Renal pelvis (tissue), 4 donors: ENCODE measurements around the gene CACNG6. TPM values are rescaled to one million over a fixed set of nuclear protein-coding genes. Genes with fewer than 3 reads are reported as not detected.

Source experiments
- DNase-seq: peaks from one replicate; pipeline ENCODE4 v3.0.0-alpha.2; 2013
- polyA plus RNA-seq, 3 donors: library from polyadenylated mRNA; unstranded; fragments of 120-200 nt; gene quantifications; one replicate each; pipeline ENCODE4 v1.2.1, GENCODE V29; 2013; ENCODE audit not compliant: insufficient read length in 3 of 3

Gene CACNG6
- polyA plus RNA-seq, 3 donors: 0.65 to 0.88 (median 0.73) TPM

DNA sequence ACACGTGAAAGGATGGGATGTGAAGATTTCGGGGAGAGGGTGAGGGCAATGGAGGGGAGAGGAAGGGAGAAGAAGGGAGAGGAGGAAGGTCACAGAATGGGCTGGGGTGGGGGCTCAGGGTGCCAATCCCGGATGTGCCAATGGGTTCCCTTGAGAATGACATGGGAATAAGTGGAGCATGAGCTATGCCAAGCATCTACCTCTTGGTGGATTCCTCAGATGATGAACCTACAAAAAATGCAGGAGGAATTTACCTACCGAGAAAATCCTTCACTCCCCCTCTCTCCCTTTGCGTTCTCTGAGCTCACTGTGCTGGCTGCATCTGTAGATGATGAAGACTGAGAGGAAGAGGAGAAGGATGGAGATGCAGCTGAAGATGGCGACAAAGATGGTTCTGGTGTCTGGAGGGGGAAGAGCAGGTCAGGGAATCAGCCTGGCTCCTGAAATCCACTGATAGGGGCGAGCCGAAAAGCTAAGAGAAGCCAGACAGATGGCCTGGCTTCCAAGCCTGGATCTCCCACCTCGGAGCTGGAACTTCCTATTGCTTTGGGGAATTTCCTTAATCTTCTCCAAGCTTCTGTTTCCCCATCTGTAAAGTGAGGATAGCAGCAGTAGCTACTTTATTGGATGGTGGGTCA, 50.7 kb downstream of the CACNG6 start:
- no peak for DNase-seq

DNA sequence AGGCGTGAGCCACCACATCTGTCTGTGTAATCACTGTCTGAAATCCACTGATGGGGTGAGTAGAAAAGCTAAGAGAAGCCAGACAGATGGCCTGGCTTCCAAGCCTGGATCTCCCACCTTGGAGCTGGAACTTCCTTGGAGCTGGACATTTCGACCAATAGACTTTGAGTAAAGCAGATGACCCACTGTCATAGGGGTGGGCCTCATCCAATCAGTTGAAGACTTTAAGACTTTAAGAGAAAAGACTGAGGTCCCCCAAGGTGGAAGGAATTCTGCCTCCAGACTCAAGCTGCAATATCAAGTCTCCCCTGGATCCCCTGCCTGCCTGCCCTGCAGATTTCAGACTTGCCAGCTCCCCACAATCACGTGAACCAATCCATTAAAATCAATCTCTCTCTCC, 51.6 kb downstream of the CACNG6 start:
- DNase-seq: no peak

DNA sequence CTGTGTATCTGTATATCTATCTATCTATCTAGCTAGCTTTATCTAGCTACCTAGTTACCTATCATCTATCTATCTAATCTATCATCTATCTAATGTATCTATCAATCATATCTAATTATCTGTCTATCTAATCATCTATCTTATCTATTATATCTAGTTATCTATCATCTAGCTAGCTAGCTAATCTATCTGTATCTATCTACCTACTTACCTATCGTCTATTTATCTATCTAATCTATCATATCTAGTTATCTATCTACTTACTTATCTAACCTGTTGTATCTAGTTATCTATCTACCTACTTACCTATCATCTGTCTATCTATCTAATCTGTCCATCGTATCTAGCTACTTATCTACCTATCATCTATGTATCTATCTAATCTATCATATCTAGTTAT, 54.3 kb downstream of the CACNG6 start:
- no peak for DNase-seq

DNA sequence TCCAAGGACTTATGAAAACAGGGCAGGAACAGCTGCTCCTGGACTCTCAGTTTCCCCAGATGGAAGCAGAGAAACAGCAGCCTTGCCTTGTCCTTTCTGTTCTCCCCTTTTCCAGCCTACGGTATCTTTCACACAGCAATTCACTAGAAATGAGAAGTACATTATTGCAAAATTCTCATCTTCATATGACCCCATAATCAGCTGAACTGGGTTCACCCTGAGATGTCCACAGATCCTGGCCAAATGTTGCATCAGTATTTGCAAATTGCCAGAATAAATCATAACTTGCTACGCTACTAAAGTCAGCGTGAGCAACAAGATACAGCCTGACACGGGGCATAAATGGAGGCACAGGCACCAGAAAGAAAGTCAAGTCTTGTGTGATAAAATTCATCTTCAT, 56.2 kb downstream of the CACNG6 start:
- no peak for DNase-seq

Other genes starting within 250 kb of the CACNG6 start
- under 1 TPM; 0.09 to 0.38 (median 0.24) TPM for gene NLRP12, start 167.3 kb upstream of the CACNG6 start, polyA plus RNA-seq
- gene MYADM, start 123.8 kb upstream of the CACNG6 start, polyA plus RNA-seq: 10 to 100 TPM; 62.7 to 79.8 (median 79.1) TPM
- under 1 TPM; 0.40 to 0.75 (median 0.67) TPM for gene PRKCG, start 109.4 kb upstream of the CACNG6 start, polyA plus RNA-seq
- under 1 TPM; 0.36 to 0.70 (median 0.50) TPM for gene CACNG7, start 82.4 kb upstream of the CACNG6 start, polyA plus RNA-seq
- under 1 TPM; 0.19 to 0.49 (median 0.35) TPM for gene CACNG8, start 28.7 kb upstream of the CACNG6 start, polyA plus RNA-seq
- under 1 TPM in 1 of 3 donors, not detected in 2; 0.38 TPM for gene VSTM1, start 72.3 kb downstream of the CACNG6 start, polyA plus RNA-seq
- gene TARM1, start 89.7 kb downstream of the CACNG6 start, polyA plus RNA-seq: under 1 TPM; 0.16 to 0.30 (median 0.21) TPM
- under 1 TPM; 0.27 to 0.40 (median 0.30) TPM for gene OSCAR, start 109.2 kb downstream of the CACNG6 start, polyA plus RNA-seq
- 100 to 1,000 TPM; 126 to 157 (median 156) TPM for gene NDUFA3, start 111.2 kb downstream of the CACNG6 start, polyA plus RNA-seq
- gene TFPT, start 124.0 kb downstream of the CACNG6 start, polyA plus RNA-seq: 10 to 100 TPM; 18.2 to 22.2 (median 21.9) TPM
- gene PRPF31, start 124.1 kb downstream of the CACNG6 start, polyA plus RNA-seq: 10 to 100 TPM; 72.8 to 83.6 (median 74.5) TPM
- 10 to 100 TPM; 60.6 to 69.8 (median 69.0) TPM for gene CNOT3, start 146.1 kb downstream of the CACNG6 start, polyA plus RNA-seq
- gene LENG1, start 168.1 kb downstream of the CACNG6 start, polyA plus RNA-seq: 10 to 100 TPM in 1 of 3 donors, 1 to 10 TPM in 2; 8.2 to 10.4 (median 8.5) TPM
- gene TMC4, start 181.5 kb downstream of the CACNG6 start, polyA plus RNA-seq: 10 to 100 TPM; 33.3 to 38.4 (median 35.7) TPM
- 10 to 100 TPM; 74.1 to 97.8 (median 84.2) TPM for gene MBOAT7, start 197.9 kb downstream of the CACNG6 start, polyA plus RNA-seq
- gene TSEN34, start 199.7 kb downstream of the CACNG6 start, polyA plus RNA-seq: 10 to 100 TPM; 48.5 to 70.9 (median 67.9) TPM
- 1,000 to 10,000 TPM; 1,622 to 1,775 (median 1,767) TPM for gene RPS9, start 209.2 kb downstream of the CACNG6 start, polyA plus RNA-seq
- gene LILRB3, start 231.4 kb downstream of the CACNG6 start, polyA plus RNA-seq: 1 to 10 TPM; 1.6 to 2.4 (median 1.6) TPM